Middle frontal gyrus (tissue), 1 donor: Measurements from ENCODE around the gene FAM149A.

Experiments used
- DNase-seq: peaks from one replicate; pipeline ENCODE4 v3.0.0-alpha.2; 2015; ENCODE audit warnings: low spot score; ENCODE audit errors: extremely low spot score

The FAM149A gene

GRCh38 chr4:186105647-186106321 is 1.3 kb downstream of the FAM149A start:
- no peak for DNase-seq

- no peak for DNase-seq
Observed at GRCh38 chr4:186107947-186108346, 3.4 kb downstream of the FAM149A start.

- no peak for DNase-seq
Observed at GRCh38 chr4:186108391-186108790, 3.9 kb downstream of the FAM149A start.

- DNase-seq, result no peak
Observed at GRCh38 chr4:186109245-186109644, 4.7 kb downstream of the FAM149A start.

- no peak for DNase-seq
Observed at GRCh38 chr4:186116697-186117096, 12.2 kb downstream of the FAM149A start.

- DNase-seq, result no peak
Observed at GRCh38 chr4:186118582-186118981, 14.1 kb downstream of the FAM149A start.

- DNase-seq, result no peak
Observed at GRCh38 chr4:186121057-186121456, 16.6 kb downstream of the FAM149A start.

- DNase-seq, result no peak
Observed at GRCh38 chr4:186128842-186129241, 24.3 kb downstream of the FAM149A start.

- DNase-seq, result no peak
Observed at GRCh38 chr4:186131935-186132334, 27.4 kb downstream of the FAM149A start.

GRCh38 chr4:186132577-186133242 is 28.2 kb downstream of the FAM149A start:
- no peak for DNase-seq

GRCh38 chr4:186134257-186134656 is 29.8 kb downstream of the FAM149A start:
- no peak for DNase-seq

GRCh38 chr4:186134861-186135260 is 30.4 kb downstream of the FAM149A start:
- no peak for DNase-seq

- DNase-seq, result peak; percentile 13
Observed at GRCh38 chr4:186137196-186137794, 32.8 kb downstream of the FAM149A start.

GRCh38 chr4:186144198-186144945 is 39.9 kb downstream of the FAM149A start:
- peak; percentile 7 for DNase-seq

- DNase-seq, result no peak
Observed at GRCh38 chr4:186144946-186145569, 40.6 kb downstream of the FAM149A start.

- DNase-seq, result peak; percentile 18
Observed at GRCh38 chr4:186146458-186146857, 42.0 kb downstream of the FAM149A start.

- no peak for DNase-seq
Observed at GRCh38 chr4:186148336-186148975, 44.0 kb downstream of the FAM149A start.

GRCh38 chr4:186149872-186150271 is 45.4 kb downstream of the FAM149A start:
- DNase-seq, result no peak

- DNase-seq, result no peak
Observed at GRCh38 chr4:186150926-186151325, 46.4 kb downstream of the FAM149A start.

GRCh38 chr4:186151499-186151898 is 47.0 kb downstream of the FAM149A start:
- no peak for DNase-seq
